LNCAP (cell line): ENCODE data around the gene HS2ST1.
A peak's percentile ranks its signal among the peaks of the same experiment; 100 is the strongest.

Source experiments
- CTCF ChIP-seq: fragments of 450-650 bp; IDR thresholded peaks from 2 replicates; pipeline ENCODE4 v1.5.1; 2017; ENCODE audit warnings: mild to moderate bottlenecking

Gene HS2ST1

GRCh38 chr1:87064309-87064708 lies 149.9 kb downstream of the HS2ST1 start:
- TF ChIP-seq CTCF = no peak

GRCh38 chr1:87064986-87065385 lies 150.6 kb downstream of the HS2ST1 start:
- TF ChIP-seq CTCF = no peak

- TF ChIP-seq CTCF = no peak
These were observed 158.0 kb downstream of the HS2ST1 start for GRCh38 chr1:87072411-87072810.

- TF ChIP-seq CTCF = no peak
These were observed 158.5 kb downstream of the HS2ST1 start for GRCh38 chr1:87072904-87073303.

GRCh38 chr1:87074001-87074795 lies 159.8 kb downstream of the HS2ST1 start:
- no peak for TF ChIP-seq CTCF

GRCh38 chr1:87077959-87078639 lies 163.7 kb downstream of the HS2ST1 start:
- TF ChIP-seq CTCF = no peak

- TF ChIP-seq CTCF = peak; percentile 51; the same call in 1 of the 2 replicates
These were observed 169.9 kb downstream of the HS2ST1 start for GRCh38 chr1:87084244-87084836.
